ENCODE data around the gene TRAF3IP1. TPM values are rescaled to one million over a fixed set of nuclear protein-coding genes. Genes with fewer than 3 reads are reported as not detected.

TRAF3IP1 gene
- total RNA-seq, 1 donor from 2014 or later = 8.1 TPM

Small RNA genes lying within 50 kb of the gene (small RNA-seq; reads per million reads assigned to genes)
- not detected for gene RNU6-234P (ENCODE audit: low replicate concordance)

Other genes with a start within 250 kb of the TRAF3IP1 start
- under 0.01 TPM for gene ESPNL, start 220.2 kb upstream of the TRAF3IP1 start, total RNA-seq
- gene KLHL30, start 181.8 kb upstream of the TRAF3IP1 start, total RNA-seq = not detected
- 0.74 TPM for gene ERFE, start 161.5 kb upstream of the TRAF3IP1 start, total RNA-seq
- gene ILKAP, start 116.8 kb upstream of the TRAF3IP1 start, total RNA-seq = 44.7 TPM
- gene HES6, start 80.5 kb upstream of the TRAF3IP1 start, total RNA-seq = 87.8 TPM
- 5.9 TPM for gene PER2, start 31.9 kb upstream of the TRAF3IP1 start, total RNA-seq
- gene ASB1, start 106.4 kb downstream of the TRAF3IP1 start, total RNA-seq = 15.0 TPM

Data from temporal lobe (tissue), 2 donors.